Panc1 (cell line): ENCODE data around the gene PARVB. TPM values are rescaled to one million over a fixed set of nuclear protein-coding genes. Genes with fewer than 3 reads are reported as not detected.

Source experiments
- ATAC-seq: fragments of 200-7000 bp; cut with Tn5 transposase; 2 replicates; pipeline ENCODE4 v1.9.1; 2020; ENCODE audit warnings: mild to moderate bottlenecking, moderate library complexity
- BruUV-seq: library from RNA; stranded (reverse); fragments of 400-500 nt; replicated peaks from 2 replicates; lab custom pipeline; 2021; lab: Mats Ljungman, UMichigan
- CTCF ChIA-PET: fragments of 300-600 bp; sonication (Branson Sonifier 250); formaldehyde crosslinking; loops from one replicate; lab custom pipeline; 2022; ENCODE audit warnings: antibody characterized with exemption; lab: Charles Lee
- POLR2A ChIA-PET: fragments of 300-600 bp; sonication (Branson Sonifier 250); formaldehyde crosslinking; loops from one replicate; lab custom pipeline; 2022; ENCODE audit warnings: antibody characterized with exemption; lab: Charles Lee
- DNase-seq: peaks from one replicate; pipeline ENCODE4 v3.0.0-alpha.2; 2010; ENCODE audit warnings: low read depth, low spot score
- H3K27ac ChIP-seq: 2 replicates; pipeline ENCODE4 v1.5.1; 2011; ENCODE audit warnings: mild to moderate bottlenecking, low read length, inconsistent platforms
- H3K27me3 ChIP-seq: fragments of 200-500 bp; sonication (Bioruptor generic); 2 replicates; pipeline ENCODE4 v1.6.0; 2014; ENCODE audit warnings: low read length, inconsistent platforms; ENCODE audit not compliant: control insufficient read depth, insufficient read depth
- H3K36me3 ChIP-seq: fragments of 200-500 bp; sonication (Bioruptor generic); 2 replicates; pipeline ENCODE4 v1.5.1; 2014; ENCODE audit warnings: inconsistent platforms, mild to moderate bottlenecking, low read length, moderate library complexity; ENCODE audit not compliant: control insufficient read depth, insufficient read depth
- H3K4me1 ChIP-seq: 2 replicates; pipeline ENCODE4 v1.5.1; 2011; ENCODE audit warnings: inconsistent platforms, mild to moderate bottlenecking, low read length, moderate library complexity; ENCODE audit not compliant: control insufficient read depth, insufficient read depth
- H3K4me3 ChIP-seq, 2 experiments: 2 replicates each; pipeline ENCODE4 v1.5.1; 2011 to 2012; ENCODE audit warnings: low read depth in 2 of 2, low read length in 2 of 2, mild to moderate bottlenecking in 2 of 2, inconsistent platforms in 1 of 2, moderate library complexity in 1 of 2
- H3K9me3 ChIP-seq: fragments of 200-500 bp; sonication (Bioruptor generic); 2 replicates; pipeline ENCODE4 v1.5.1; 2014; ENCODE audit warnings: low read depth, mild to moderate bottlenecking, inconsistent platforms, low read length, moderate library complexity; ENCODE audit not compliant: control insufficient read depth, insufficient read depth
- POLR2AphosphoS5 ChIP-seq: IDR thresholded peaks from 2 replicates; pipeline ENCODE4 v1.6.1; 2012; ENCODE audit warnings: mild to moderate bottlenecking, low read depth, low read length, moderate library complexity
- SIN3A ChIP-seq: IDR thresholded peaks from 2 replicates; pipeline ENCODE4 v1.6.1; 2012; ENCODE audit warnings: low read depth, mild to moderate bottlenecking, low read length, moderate library complexity, borderline replicate concordance; ENCODE audit not compliant: insufficient read depth
- TCF7L2 ChIP-seq: IDR thresholded peaks from 2 replicates; pipeline ENCODE4 v1.6.1; 2011; ENCODE audit warnings: mild to moderate bottlenecking, low read depth, low read length, inconsistent platforms
- in situ Hi-C: cut with HindIII; loops from 2 replicates; pipeline ENCODE4 v1.10.0; 2016; ENCODE audit warnings: low sequenced_read_pairs, low pct_unique_long_range_greater_than_20kb
- intact Hi-C: fragments of 100-400 bp; cut with micrococcal nuclease; formaldehyde crosslinking; loops from one replicate; pipeline ENCODE4 v1.10.0; 2022; ENCODE audit not compliant: unreplicated experiment
- total RNA-seq: library from RNA; stranded (reverse); gene quantifications from one replicate; pipeline ENCODE4 v1.2.1, GENCODE V29; 2021; ENCODE audit not compliant: unreplicated experiment
- TF ChIP-seq, protein P1 (sequence below): fragments of 450-650 bp; IDR thresholded peaks from 2 replicates; pipeline ENCODE4 v1.5.1; 2017; ENCODE audit warnings: mild to moderate bottlenecking
- TF ChIP-seq, protein P2 (sequence below), 2 experiments: IDR thresholded peaks; 2 replicates each; pipeline ENCODE4 v1.6.1; 2011 to 2012; ENCODE audit warnings: low read depth in 2 of 2, control low read depth in 1 of 2, low read length in 1 of 2, mild to moderate bottlenecking in 1 of 2, moderate library complexity in 1 of 2; ENCODE audit not compliant: insufficient read depth in 1 of 2

Gene PARVB
- total RNA-seq, 1 experiment from 2014 or later = 28.1 TPM

DNA sequence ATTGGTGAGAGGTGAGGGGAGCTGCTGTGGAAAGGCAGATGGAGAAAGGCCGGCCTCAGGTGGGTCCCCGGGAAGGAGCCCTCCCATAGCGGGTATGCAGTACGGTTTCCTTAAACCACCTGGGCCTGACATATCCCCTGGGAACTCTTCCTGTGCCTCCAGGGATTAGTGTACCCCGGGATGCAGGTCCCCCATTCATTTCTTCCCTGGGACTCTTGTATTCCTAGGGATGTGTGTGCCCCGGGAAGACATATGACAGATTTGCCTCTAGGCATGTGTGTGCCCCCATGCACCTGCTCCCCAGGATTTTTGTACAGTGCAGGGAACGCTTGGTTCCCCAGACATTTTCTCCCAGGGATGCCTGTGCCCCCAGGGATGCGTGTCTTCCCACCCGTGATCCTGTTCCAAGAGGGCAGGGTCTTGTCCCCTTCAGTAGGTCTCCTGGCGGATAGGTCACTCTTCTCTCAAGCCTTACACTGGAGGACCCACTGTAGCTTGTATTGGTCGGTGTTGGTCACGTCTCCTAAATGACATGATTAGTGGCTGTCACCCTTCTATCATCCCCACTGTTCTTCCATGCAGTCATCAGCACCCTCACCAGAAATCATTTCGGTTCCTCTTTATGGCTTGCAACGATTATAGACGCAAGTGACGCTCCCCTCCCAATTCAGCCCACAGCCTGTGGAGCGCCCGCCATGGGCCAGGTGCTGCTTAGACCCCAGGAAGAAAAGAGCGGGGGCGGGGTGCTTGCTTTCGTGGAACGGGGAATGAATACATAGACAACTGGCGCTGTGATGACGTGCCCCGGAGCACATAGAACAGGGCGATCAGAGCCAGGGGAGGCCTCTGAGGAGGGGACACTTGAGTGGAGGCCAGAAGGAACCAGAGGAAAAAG is 1.3 kb downstream of the PARVB start:
- Histone ChIP-seq H3K27me3 (no peaks in the 10 kb centered on the region), H3K4me1 (peaks cover 15% of the 10 kb centered on the region), H3K4me3 (peak overlapping the region; percentile 49 to 58), H3K9me3 (no peaks in the 10 kb centered on the region), H3K36me3 (no peaks in the 10 kb centered on the region), H3K27ac (peak overlapping the region; percentile 83; the same call in 1 of the 2 replicates)
- intact Hi-C loops (no loop called here), in situ Hi-C loops (no loop called here)
- DNase-seq (no peak), ATAC-seq (peak; percentile 28)
- TF ChIP-seq POLR2AphosphoS5 = no peak
- TF ChIP-seq TCF7L2 = no peak
- CTCF ChIA-PET = no interaction called here
- BruUV-seq = no TSS peak
- POLR2A ChIA-PET = no interaction called here

DNA sequence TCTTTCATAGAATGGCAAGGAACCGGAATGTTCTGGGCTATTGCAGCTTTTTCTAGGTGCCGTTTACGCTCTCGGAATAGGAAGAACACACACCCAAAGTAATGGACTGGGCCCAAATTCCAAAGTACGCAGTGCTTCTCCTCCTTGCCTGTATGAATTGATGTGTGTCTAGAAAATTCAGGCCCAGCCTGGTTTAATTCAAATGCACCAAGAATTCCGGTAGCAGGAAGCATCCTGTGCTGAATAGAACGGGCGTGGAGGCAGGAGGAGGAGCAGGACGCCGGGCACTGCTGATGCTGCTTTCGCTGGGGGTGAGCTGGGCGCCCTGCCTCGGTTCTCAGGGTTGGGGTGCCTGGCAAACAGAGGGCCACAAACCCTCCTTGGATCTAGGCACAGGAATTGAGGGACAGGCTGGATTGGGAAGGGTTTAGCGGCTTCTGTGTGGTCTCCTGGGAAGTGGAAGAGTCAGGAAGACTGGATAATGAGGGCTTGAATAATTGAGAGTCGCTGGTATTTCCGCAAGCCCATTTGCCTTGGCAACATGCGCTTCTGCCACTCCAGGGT is 2.0 kb downstream of the PARVB start:
- peaks cover 15% of the 10 kb centered on the region for H3K4me1 ChIP-seq
- DNase-seq (no peak), ATAC-seq (peak; percentile 44)
- no peaks in the 10 kb centered on the region for H3K36me3 ChIP-seq
- H3K4me3 ChIP-seq = peak overlapping the region; percentile 49 to 58
- POLR2A ChIA-PET = interaction anchor here (0.6 kb wide), 1 partner anchor 27 kb away, joined by 4 read pairs; no protein-coding TSS in a partner anchor
- in situ Hi-C loops (no loop called here), intact Hi-C loops (no loop called here)
- no TSS peak for BruUV-seq
- no peaks in the 10 kb centered on the region for H3K27me3 ChIP-seq
- CTCF ChIA-PET = no interaction called here
- peak overlapping the region; percentile 83 for H3K27ac ChIP-seq
- TF ChIP-seq TCF7L2 = no peak
- TF ChIP-seq, protein P1, sequence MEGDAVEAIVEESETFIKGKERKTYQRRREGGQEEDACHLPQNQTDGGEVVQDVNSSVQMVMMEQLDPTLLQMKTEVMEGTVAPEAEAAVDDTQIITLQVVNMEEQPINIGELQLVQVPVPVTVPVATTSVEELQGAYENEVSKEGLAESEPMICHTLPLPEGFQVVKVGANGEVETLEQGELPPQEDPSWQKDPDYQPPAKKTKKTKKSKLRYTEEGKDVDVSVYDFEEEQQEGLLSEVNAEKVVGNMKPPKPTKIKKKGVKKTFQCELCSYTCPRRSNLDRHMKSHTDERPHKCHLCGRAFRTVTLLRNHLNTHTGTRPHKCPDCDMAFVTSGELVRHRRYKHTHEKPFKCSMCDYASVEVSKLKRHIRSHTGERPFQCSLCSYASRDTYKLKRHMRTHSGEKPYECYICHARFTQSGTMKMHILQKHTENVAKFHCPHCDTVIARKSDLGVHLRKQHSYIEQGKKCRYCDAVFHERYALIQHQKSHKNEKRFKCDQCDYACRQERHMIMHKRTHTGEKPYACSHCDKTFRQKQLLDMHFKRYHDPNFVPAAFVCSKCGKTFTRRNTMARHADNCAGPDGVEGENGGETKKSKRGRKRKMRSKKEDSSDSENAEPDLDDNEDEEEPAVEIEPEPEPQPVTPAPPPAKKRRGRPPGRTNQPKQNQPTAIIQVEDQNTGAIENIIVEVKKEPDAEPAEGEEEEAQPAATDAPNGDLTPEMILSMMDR = no peak
- no peak for TF ChIP-seq SIN3A
- TF ChIP-seq, protein P2, sequence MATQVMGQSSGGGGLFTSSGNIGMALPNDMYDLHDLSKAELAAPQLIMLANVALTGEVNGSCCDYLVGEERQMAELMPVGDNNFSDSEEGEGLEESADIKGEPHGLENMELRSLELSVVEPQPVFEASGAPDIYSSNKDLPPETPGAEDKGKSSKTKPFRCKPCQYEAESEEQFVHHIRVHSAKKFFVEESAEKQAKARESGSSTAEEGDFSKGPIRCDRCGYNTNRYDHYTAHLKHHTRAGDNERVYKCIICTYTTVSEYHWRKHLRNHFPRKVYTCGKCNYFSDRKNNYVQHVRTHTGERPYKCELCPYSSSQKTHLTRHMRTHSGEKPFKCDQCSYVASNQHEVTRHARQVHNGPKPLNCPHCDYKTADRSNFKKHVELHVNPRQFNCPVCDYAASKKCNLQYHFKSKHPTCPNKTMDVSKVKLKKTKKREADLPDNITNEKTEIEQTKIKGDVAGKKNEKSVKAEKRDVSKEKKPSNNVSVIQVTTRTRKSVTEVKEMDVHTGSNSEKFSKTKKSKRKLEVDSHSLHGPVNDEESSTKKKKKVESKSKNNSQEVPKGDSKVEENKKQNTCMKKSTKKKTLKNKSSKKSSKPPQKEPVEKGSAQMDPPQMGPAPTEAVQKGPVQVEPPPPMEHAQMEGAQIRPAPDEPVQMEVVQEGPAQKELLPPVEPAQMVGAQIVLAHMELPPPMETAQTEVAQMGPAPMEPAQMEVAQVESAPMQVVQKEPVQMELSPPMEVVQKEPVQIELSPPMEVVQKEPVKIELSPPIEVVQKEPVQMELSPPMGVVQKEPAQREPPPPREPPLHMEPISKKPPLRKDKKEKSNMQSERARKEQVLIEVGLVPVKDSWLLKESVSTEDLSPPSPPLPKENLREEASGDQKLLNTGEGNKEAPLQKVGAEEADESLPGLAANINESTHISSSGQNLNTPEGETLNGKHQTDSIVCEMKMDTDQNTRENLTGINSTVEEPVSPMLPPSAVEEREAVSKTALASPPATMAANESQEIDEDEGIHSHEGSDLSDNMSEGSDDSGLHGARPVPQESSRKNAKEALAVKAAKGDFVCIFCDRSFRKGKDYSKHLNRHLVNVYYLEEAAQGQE (IDR thresholded peaks at IDR 0.05; ENCODE audit: insufficient read depth in 1 of 2, low read depth in 2 of 2, low read length in 1 of 2) = no peak
- TF ChIP-seq POLR2AphosphoS5 = no peak
- no peaks in the 10 kb centered on the region for H3K9me3 ChIP-seq
